HL-60 (cell line): ENCODE data around the gene BCAS3.

Source experiments
- CTCF ChIP-seq: IDR thresholded peaks from one replicate; pipeline ENCODE4 v1.5.1; 2011; ENCODE audit warnings: low read length, control low read depth, inconsistent platforms; ENCODE audit not compliant: insufficient read depth
- GABPA ChIP-seq: IDR thresholded peaks from 2 replicates; pipeline ENCODE4 v1.6.1; 2012; ENCODE audit warnings: low read depth
- POLR2AphosphoS5 ChIP-seq: IDR thresholded peaks from 2 replicates; pipeline ENCODE4 v1.6.1; 2012; ENCODE audit warnings: low read depth
- REST ChIP-seq: IDR thresholded peaks from 2 replicates; pipeline ENCODE4 v1.6.1; 2012; ENCODE audit warnings: low read depth; ENCODE audit not compliant: insufficient replicate concordance
- SPI1 ChIP-seq: IDR thresholded peaks from 2 replicates; pipeline ENCODE4 v1.6.1; 2012; ENCODE audit warnings: low read depth, mild to moderate bottlenecking, borderline replicate concordance

GRCh38 chr17:61178284-61178683, 500.6 kb downstream of the BCAS3 start:
- no peak for TF ChIP-seq CTCF
- no peak for TF ChIP-seq SPI1
- no peak for TF ChIP-seq POLR2AphosphoS5
- no peak for TF ChIP-seq REST
- no peak for TF ChIP-seq GABPA
